Measurements from ENCODE around the gene C2orf78. TPM values are rescaled to one million over a fixed set of nuclear protein-coding genes. Genes with fewer than 3 reads are reported as not detected.

C2orf78 gene
- total RNA-seq, 1 experiment from 2014 or later: not detected

DNA sequence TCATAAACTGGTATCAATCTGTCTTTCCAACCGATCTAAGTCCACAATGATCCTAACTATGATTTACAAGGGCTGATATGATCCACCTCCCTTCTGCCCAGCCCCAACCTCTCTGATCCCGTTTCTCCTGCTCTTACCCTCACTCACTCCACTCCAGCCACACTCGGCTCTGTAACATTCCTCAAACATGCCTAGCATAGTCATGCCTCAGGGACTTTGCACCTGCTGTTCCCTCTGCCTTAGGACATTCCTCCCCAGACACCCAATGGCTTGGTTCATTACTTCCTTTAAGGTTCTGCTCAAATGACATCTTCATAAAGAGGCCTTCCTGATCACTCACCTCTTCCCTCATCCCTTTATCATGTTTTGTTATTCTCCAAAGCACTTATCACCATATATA is 13.3 kb upstream of the C2orf78 start:
- TF ChIP-seq TCF7L2 (IDR thresholded peaks at IDR 0.05; ENCODE audit: low read depth, low read length): no peak
- H3K27me3 ChIP-seq (ENCODE audit: control insufficient read depth, insufficient read depth, low read length): no peaks in the 10 kb centered on the region
- ChIA-PET POLR2A (no interaction called here), CTCF (no interaction called here)
- no peaks in the 10 kb centered on the region for H3K4me1 ChIP-seq (ENCODE audit: control insufficient read depth, insufficient read depth, low read length)
- in situ Hi-C loops (cut with HindIII; ENCODE audit: low pct_unique_long_range_greater_than_20kb, low sequenced_read_pairs): no loop called here
- no peak for ATAC-seq
- BruUV-seq (replicated peaks): TSS peak; percentile 21
- no peak for DNase-seq (ENCODE audit: low read depth, low spot score)
- no peak overlapping the region for H3K4me3 ChIP-seq (ENCODE audit: low read depth in 2 of 2, low read length in 2 of 2)
- H3K27ac ChIP-seq (ENCODE audit: low read length): no peak overlapping the region
- H3K36me3 ChIP-seq (ENCODE audit: control insufficient read depth, insufficient read depth, low read length): peaks cover 23% of the 10 kb centered on the region
- H3K9me3 ChIP-seq (ENCODE audit: control insufficient read depth, insufficient read depth, low read depth, low read length): no peaks in the 10 kb centered on the region
- intact Hi-C loops (cut with micrococcal nuclease; ENCODE audit: unreplicated experiment): no loop called here

DNA sequence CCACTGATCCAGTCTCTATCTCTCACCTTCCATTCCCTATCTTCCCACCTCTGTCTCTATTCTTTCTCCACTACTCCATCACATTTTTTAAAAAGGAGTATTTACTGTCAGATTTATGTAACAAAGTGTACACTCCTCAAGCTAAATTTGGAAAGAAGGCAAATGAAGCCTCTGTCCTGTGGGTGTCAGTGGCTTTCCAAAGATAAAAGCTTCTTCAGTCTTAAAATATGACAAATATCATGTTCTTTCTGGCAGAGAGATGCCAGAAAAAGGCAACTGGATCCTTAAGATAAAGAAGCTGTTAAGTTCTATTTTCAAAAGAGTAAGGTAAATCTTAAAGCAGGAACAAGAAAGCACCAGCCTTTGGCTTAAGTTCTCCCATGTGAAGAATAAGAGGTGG is 11.2 kb upstream of the C2orf78 start:
- no TSS peak for BruUV-seq (replicated peaks)
- intact Hi-C loops (cut with micrococcal nuclease; ENCODE audit: unreplicated experiment): no loop called here
- Histone ChIP-seq H3K4me3 (ENCODE audit: low read depth in 2 of 2, low read length in 2 of 2) (no peak overlapping the region), H3K4me1 (ENCODE audit: control insufficient read depth, insufficient read depth, low read length) (no peaks in the 10 kb centered on the region; the same call in 1 of the 2 replicates), H3K9me3 (ENCODE audit: control insufficient read depth, insufficient read depth, low read depth, low read length) (no peaks in the 10 kb centered on the region), H3K27ac (ENCODE audit: low read length) (no peak overlapping the region), H3K27me3 (ENCODE audit: control insufficient read depth, insufficient read depth, low read length) (no peaks in the 10 kb centered on the region), H3K36me3 (ENCODE audit: control insufficient read depth, insufficient read depth, low read length) (peaks cover 30% of the 10 kb centered on the region)
- CTCF ChIA-PET: no interaction called here
- POLR2A ChIA-PET: interaction anchor here (0.6 kb wide), 1 partner anchor 198 kb away, joined by 4 read pairs; no protein-coding TSS in a partner anchor
- no peak for TF ChIP-seq POLR2AphosphoS5 (IDR thresholded peaks at IDR 0.05; ENCODE audit: low read depth, low read length)
- no peak for TF ChIP-seq SIN3A (IDR thresholded peaks at IDR 0.05; ENCODE audit: borderline replicate concordance, insufficient read depth, low read depth, low read length)
- DNase-seq (ENCODE audit: low read depth, low spot score) (no peak), ATAC-seq (no peak)
- in situ Hi-C loops (cut with HindIII; ENCODE audit: low pct_unique_long_range_greater_than_20kb, low sequenced_read_pairs): no loop called here

DNA sequence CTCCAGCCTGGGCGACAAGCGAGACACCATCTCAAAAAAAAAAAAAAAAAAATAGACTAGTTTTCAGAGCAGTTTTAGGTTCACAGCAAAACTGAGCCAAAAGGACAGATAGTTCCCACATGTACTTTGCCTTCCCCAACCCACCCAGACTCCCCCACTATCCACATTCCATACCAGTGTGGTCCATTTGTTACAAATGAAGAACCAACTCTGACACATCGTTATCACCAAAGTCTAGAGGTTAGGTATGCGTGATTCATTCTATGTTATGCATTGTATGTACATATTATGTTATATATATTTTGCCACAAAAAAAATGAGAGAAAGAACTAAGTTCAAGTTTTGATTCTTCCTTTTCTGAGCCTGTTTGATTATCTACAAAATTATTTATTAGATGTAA is 7.6 kb upstream of the C2orf78 start:
- Histone ChIP-seq H3K4me1 (ENCODE audit: control insufficient read depth, insufficient read depth, low read length) (peaks cover 5% of the 10 kb centered on the region), H3K27ac (ENCODE audit: low read length) (no peak overlapping the region), H3K4me3 (ENCODE audit: low read depth in 2 of 2, low read length in 2 of 2) (no peak overlapping the region), H3K9me3 (ENCODE audit: control insufficient read depth, insufficient read depth, low read depth, low read length) (no peaks in the 10 kb centered on the region), H3K27me3 (ENCODE audit: control insufficient read depth, insufficient read depth, low read length) (no peaks in the 10 kb centered on the region), H3K36me3 (ENCODE audit: control insufficient read depth, insufficient read depth, low read length) (peaks cover 34% of the 10 kb centered on the region)
- ATAC-seq (no peak), DNase-seq (ENCODE audit: low read depth, low spot score) (no peak)
- BruUV-seq (replicated peaks): no TSS peak
- intact Hi-C loops (cut with micrococcal nuclease; ENCODE audit: unreplicated experiment): no loop called here
- ChIA-PET POLR2A (interaction anchor here (0.6 kb wide), 1 partner anchor 423 kb away, joined by 12 read pairs; no protein-coding TSS in a partner anchor), CTCF (interaction anchor here (0.6 kb wide), 1 partner anchor 98 kb away, joined by 5 read pairs; no protein-coding TSS in a partner anchor)
- in situ Hi-C loops (cut with HindIII; ENCODE audit: low pct_unique_long_range_greater_than_20kb, low sequenced_read_pairs): no loop called here
- TF ChIP-seq, protein P1, sequence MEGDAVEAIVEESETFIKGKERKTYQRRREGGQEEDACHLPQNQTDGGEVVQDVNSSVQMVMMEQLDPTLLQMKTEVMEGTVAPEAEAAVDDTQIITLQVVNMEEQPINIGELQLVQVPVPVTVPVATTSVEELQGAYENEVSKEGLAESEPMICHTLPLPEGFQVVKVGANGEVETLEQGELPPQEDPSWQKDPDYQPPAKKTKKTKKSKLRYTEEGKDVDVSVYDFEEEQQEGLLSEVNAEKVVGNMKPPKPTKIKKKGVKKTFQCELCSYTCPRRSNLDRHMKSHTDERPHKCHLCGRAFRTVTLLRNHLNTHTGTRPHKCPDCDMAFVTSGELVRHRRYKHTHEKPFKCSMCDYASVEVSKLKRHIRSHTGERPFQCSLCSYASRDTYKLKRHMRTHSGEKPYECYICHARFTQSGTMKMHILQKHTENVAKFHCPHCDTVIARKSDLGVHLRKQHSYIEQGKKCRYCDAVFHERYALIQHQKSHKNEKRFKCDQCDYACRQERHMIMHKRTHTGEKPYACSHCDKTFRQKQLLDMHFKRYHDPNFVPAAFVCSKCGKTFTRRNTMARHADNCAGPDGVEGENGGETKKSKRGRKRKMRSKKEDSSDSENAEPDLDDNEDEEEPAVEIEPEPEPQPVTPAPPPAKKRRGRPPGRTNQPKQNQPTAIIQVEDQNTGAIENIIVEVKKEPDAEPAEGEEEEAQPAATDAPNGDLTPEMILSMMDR (IDR thresholded peaks at IDR 0.05): no peak
- TF ChIP-seq REST (IDR thresholded peaks at IDR 0.05; ENCODE audit: insufficient read depth in 1 of 2, low read depth in 2 of 2, low read length in 1 of 2): no peak
- TF ChIP-seq POLR2AphosphoS5 (IDR thresholded peaks at IDR 0.05; ENCODE audit: low read depth, low read length): no peak
- TF ChIP-seq TCF7L2 (IDR thresholded peaks at IDR 0.05; ENCODE audit: low read depth, low read length): no peak
